Mesenchymal stem cell (in vitro differentiated cells and primary cell): ENCODE measurements around the gene TBC1D19.

Experiments
- DNase-seq: peaks from one replicate; pipeline ENCODE4 v3.0.0-alpha.2; 2013
- H2AFZ ChIP-seq: one replicate; pipeline ENCODE4 v1.6.1; 2013; ENCODE audit warnings: low read depth, mild to moderate bottlenecking, control low read depth, inconsistent platforms, low read length, moderate library complexity
- H2AK5ac ChIP-seq: 2 replicates; pipeline ENCODE4 v1.6.1; 2013; ENCODE audit warnings: low read length, moderate library complexity, mild to moderate bottlenecking, inconsistent platforms; ENCODE audit not compliant: severe bottlenecking
- H2BK120ac ChIP-seq: one replicate; pipeline ENCODE4 v1.6.1; 2013; ENCODE audit warnings: low read depth, mild to moderate bottlenecking, inconsistent platforms, low read length, moderate library complexity
- H2BK12ac ChIP-seq, 2 experiments: one replicate each; pipeline ENCODE4 v1.6.1; 2013; ENCODE audit warnings: inconsistent platforms in 2 of 2, low read length in 2 of 2, mild to moderate bottlenecking in 2 of 2, moderate library complexity in 2 of 2, control low read depth in 1 of 2
- H2BK15ac ChIP-seq: one replicate; pipeline ENCODE4 v1.6.1; 2013; ENCODE audit warnings: mild to moderate bottlenecking, low read depth, inconsistent platforms; ENCODE audit not compliant: poor library complexity, severe bottlenecking
- H2BK5ac ChIP-seq: 2 replicates; pipeline ENCODE4 v1.6.1; 2013; ENCODE audit warnings: low read depth, mild to moderate bottlenecking, low read length, control low read depth, inconsistent platforms; ENCODE audit not compliant: poor library complexity, severe bottlenecking
- H3K14ac ChIP-seq, 2 experiments: one replicate each; pipeline ENCODE4 v1.6.1; 2013; ENCODE audit warnings: inconsistent platforms in 2 of 2, low read length in 2 of 2, control low read depth in 1 of 2, mild to moderate bottlenecking in 1 of 2, moderate library complexity in 1 of 2
- H3K18ac ChIP-seq, 2 experiments: one replicate each; pipeline ENCODE4 v1.6.1; 2013; ENCODE audit warnings: inconsistent platforms in 2 of 2, low read length in 2 of 2, control low read depth in 1 of 2, low read depth in 1 of 2, mild to moderate bottlenecking in 1 of 2
- H3K23ac ChIP-seq, 2 experiments: one replicate each; pipeline ENCODE4 v1.6.1; 2013; ENCODE audit warnings: inconsistent platforms in 2 of 2, low read length in 2 of 2, mild to moderate bottlenecking in 2 of 2, moderate library complexity in 2 of 2, control low read depth in 1 of 2
- H3K27ac ChIP-seq: 2 replicates; pipeline ENCODE4 v1.5.1; 2013; ENCODE audit warnings: mild to moderate bottlenecking, moderate library complexity, low read length, control low read depth, inconsistent platforms; ENCODE audit not compliant: poor library complexity, severe bottlenecking
- H3K27me3 ChIP-seq, 2 experiments: 2 replicates each; pipeline versions ENCODE4 v1.6.1 to v1.7.0; 2013; ENCODE audit warnings: low read length in 2 of 2, mild to moderate bottlenecking in 2 of 2, moderate library complexity in 2 of 2, control low read depth in 1 of 2, inconsistent platforms in 1 of 2; ENCODE audit not compliant: control insufficient read depth in 1 of 2, insufficient read depth in 1 of 2
- H3K36me3 ChIP-seq, 2 experiments: 2 replicates each; pipeline versions ENCODE4 v1.6.1 to v1.7.0; 2013; ENCODE audit warnings: low read length in 2 of 2, control low read depth in 1 of 2, inconsistent platforms in 1 of 2, low read depth in 1 of 2, mild to moderate bottlenecking in 1 of 2; ENCODE audit not compliant: insufficient read depth in 2 of 2, control insufficient read depth in 1 of 2
- H3K4ac ChIP-seq, 2 experiments: one replicate each; pipeline ENCODE4 v1.6.1; 2013; ENCODE audit warnings: inconsistent platforms in 2 of 2, low read length in 2 of 2, mild to moderate bottlenecking in 2 of 2, moderate library complexity in 2 of 2, control low read depth in 1 of 2, low read depth in 1 of 2
- H3K4me1 ChIP-seq: 2 replicates; pipeline ENCODE4 v1.6.1; 2013; ENCODE audit warnings: low read depth, low read length, control low read depth; ENCODE audit not compliant: control insufficient read depth, insufficient read depth
- H3K4me2 ChIP-seq: 2 replicates; pipeline ENCODE4 v1.6.1; 2013; ENCODE audit warnings: low read length, mild to moderate bottlenecking, inconsistent platforms; ENCODE audit not compliant: poor library complexity, severe bottlenecking
- H3K4me3 ChIP-seq, 2 experiments: 2 replicates each; pipeline versions ENCODE4 v1.5.1 to v1.7.0; 2013; ENCODE audit warnings: low read length in 2 of 2, mild to moderate bottlenecking in 2 of 2, control low read depth in 1 of 2, low read depth in 1 of 2; ENCODE audit not compliant: insufficient read depth in 1 of 2
- H3K79me1 ChIP-seq: replicated peaks from 2 replicates; pipeline ENCODE4 v1.6.1; 2013; ENCODE audit warnings: mild to moderate bottlenecking, control low read depth, low read length, inconsistent platforms; ENCODE audit not compliant: poor library complexity, severe bottlenecking
- H3K9ac ChIP-seq: 2 replicates; pipeline ENCODE4 v1.7.0; 2013; ENCODE audit warnings: mild to moderate bottlenecking, low read length, moderate library complexity
- H3K9me3 ChIP-seq: 2 replicates; pipeline ENCODE4 v1.7.0; 2013; ENCODE audit warnings: mild to moderate bottlenecking, low read length; ENCODE audit not compliant: control insufficient read depth
- H4K8ac ChIP-seq: one replicate; pipeline ENCODE4 v1.6.1; 2013; ENCODE audit warnings: inconsistent platforms, mild to moderate bottlenecking, low read length, moderate library complexity
- H4K91ac ChIP-seq: one replicate; pipeline ENCODE4 v1.6.1; 2013; ENCODE audit warnings: mild to moderate bottlenecking, low read length, inconsistent platforms
- WGBS: methylation state at CpG from one replicate; pipeline ENCODE4 v1.1.7; 2013; ENCODE audit warnings: mixed read lengths; 5-methylcytosine and 5-hydroxymethylcytosine counted together

The TBC1D19 gene

DNA sequence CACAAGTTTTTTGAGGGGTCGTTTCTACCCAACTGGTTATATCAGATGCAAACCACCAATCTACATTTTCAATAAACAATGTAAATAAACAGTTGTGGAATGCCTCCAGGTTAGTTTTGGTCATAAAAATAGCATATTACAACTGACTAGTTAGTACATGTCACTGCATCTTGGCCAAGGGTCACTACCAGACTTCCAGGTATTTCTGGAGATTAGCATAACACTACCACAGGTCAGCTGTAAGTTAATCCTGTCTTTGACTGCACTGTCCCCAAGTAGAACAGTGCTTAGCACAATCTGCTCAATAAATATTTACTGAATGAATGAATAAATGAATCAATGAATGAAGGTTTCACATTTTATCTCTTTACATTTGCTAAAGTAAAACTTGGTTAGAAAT is 64.4 kb downstream of the TBC1D19 start:
- Histone ChIP-seq H2BK120ac (no peak overlapping the region), H3K4me2 (no peak overlapping the region), H3K4me1 (no peaks in the 10 kb centered on the region), H4K8ac (no peak overlapping the region), H2AK5ac (no peak overlapping the region), H3K4ac (no peak overlapping the region), H2AFZ (no peak overlapping the region), H3K36me3 (peaks cover 0 to 2% of the 10 kb centered on the region in 2 experiments), H3K27me3 (no peaks in the 10 kb centered on the region), H3K27ac (no peak overlapping the region), H3K79me1 (no peaks in the 10 kb centered on the region), H3K9me3 (no peaks in the 10 kb centered on the region), H4K91ac (no peak overlapping the region), H3K14ac (no peak overlapping the region), H3K18ac (no peak overlapping the region), H2BK12ac (no peak overlapping the region), H3K9ac (no peak overlapping the region), H3K4me3 (no peak overlapping the region), H2BK5ac (no peak overlapping the region), H3K23ac (no peak overlapping the region), H2BK15ac (no peak overlapping the region)
- DNase-seq = no peak
- no CpG with 5 or more reads among the region's 1 CpG for WGBS

DNA sequence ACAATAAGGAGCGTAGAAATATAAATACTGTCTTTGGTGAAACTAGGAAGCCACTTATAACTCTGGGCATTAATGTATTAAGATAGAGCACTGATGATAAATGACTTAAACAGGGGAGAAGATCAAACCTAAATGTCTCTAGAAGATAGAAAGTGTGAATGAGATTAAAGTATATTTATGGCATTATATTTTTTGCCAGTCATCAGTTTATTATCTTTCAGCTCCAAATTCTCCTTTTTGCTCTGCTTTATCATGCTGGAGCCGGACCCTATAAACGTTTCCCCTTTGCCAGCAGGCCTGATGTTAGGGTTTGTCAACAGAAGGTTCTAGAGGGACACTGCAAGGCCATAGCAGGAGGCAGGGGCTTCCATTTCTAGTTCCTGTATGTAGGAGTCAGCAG is 76.4 kb downstream of the TBC1D19 start:
- WGBS = 90% methylated on average over 2 of the region's 3 CpGs
- no peak overlapping the region for H3K9ac ChIP-seq
- no peaks in the 10 kb centered on the region for H3K27me3 ChIP-seq
- H2BK15ac ChIP-seq = no peak overlapping the region
- no peaks in the 10 kb centered on the region for H3K9me3 ChIP-seq
- peaks cover 11% of the 10 kb centered on the region for H3K79me1 ChIP-seq
- no peak overlapping the region for H3K27ac ChIP-seq
- H3K36me3 ChIP-seq = peaks cover 17 to 45% of the 10 kb centered on the region in 2 experiments
- H4K8ac ChIP-seq = no peak overlapping the region
- no peak overlapping the region for H2AK5ac ChIP-seq
- H2BK5ac ChIP-seq = no peak overlapping the region
- no peak overlapping the region for H4K91ac ChIP-seq
- H2AFZ ChIP-seq = no peak overlapping the region
- H3K14ac ChIP-seq = no peak overlapping the region
- no peak for DNase-seq
- no peak overlapping the region for H3K4me3 ChIP-seq
- H3K18ac ChIP-seq = peak overlapping the region in 1 of 2 experiments; percentile 62
- H3K4me1 ChIP-seq = no peaks in the 10 kb centered on the region
- H3K4me2 ChIP-seq = no peak overlapping the region
- H2BK12ac ChIP-seq = no peak overlapping the region
- H3K4ac ChIP-seq = no peak overlapping the region
- H3K23ac ChIP-seq = no peak overlapping the region
- no peak overlapping the region for H2BK120ac ChIP-seq

- no peak overlapping the region for H3K4me2 ChIP-seq
- H4K8ac ChIP-seq = no peak overlapping the region
- no peak overlapping the region for H3K4ac ChIP-seq
- H2BK5ac ChIP-seq = no peak overlapping the region
- DNase-seq = no peak
- no peak overlapping the region for H3K23ac ChIP-seq
- H3K4me1 ChIP-seq = no peaks in the 10 kb centered on the region
- H2AFZ ChIP-seq = no peak overlapping the region
- H3K14ac ChIP-seq = no peak overlapping the region
- peaks cover 10% of the 10 kb centered on the region for H3K79me1 ChIP-seq
- H2BK12ac ChIP-seq = no peak overlapping the region
- H3K9ac ChIP-seq = no peak overlapping the region
- peaks cover 8 to 60% of the 10 kb centered on the region in 2 experiments for H3K36me3 ChIP-seq
- no peaks in the 10 kb centered on the region for H3K27me3 ChIP-seq
- no peak overlapping the region for H3K18ac ChIP-seq
- H2BK120ac ChIP-seq = no peak overlapping the region
- no peaks in the 10 kb centered on the region for H3K9me3 ChIP-seq
- no peak overlapping the region for H2AK5ac ChIP-seq
- no peak overlapping the region for H3K27ac ChIP-seq
- H3K4me3 ChIP-seq = no peak overlapping the region
- no peak overlapping the region for H2BK15ac ChIP-seq
- H4K91ac ChIP-seq = no peak overlapping the region
These were observed 80.0 kb downstream of the TBC1D19 start for GRCh38 chr4:26663888-26664287.

- Histone ChIP-seq H3K23ac (no peak overlapping the region), H2AK5ac (no peak overlapping the region), H4K8ac (no peak overlapping the region), H2BK120ac (no peak overlapping the region), H4K91ac (no peak overlapping the region), H2AFZ (no peak overlapping the region), H3K4me1 (no peaks in the 10 kb centered on the region), H3K27ac (no peak overlapping the region), H3K36me3 (peaks cover 0 to 29% of the 10 kb centered on the region in 2 experiments), H3K4me3 (no peak overlapping the region), H3K9ac (no peak overlapping the region), H2BK12ac (no peak overlapping the region), H3K4ac (no peak overlapping the region), H2BK15ac (no peak overlapping the region), H3K18ac (no peak overlapping the region), H3K9me3 (no peaks in the 10 kb centered on the region), H2BK5ac (no peak overlapping the region), H3K14ac (no peak overlapping the region), H3K27me3 (no peaks in the 10 kb centered on the region), H3K79me1 (no peaks in the 10 kb centered on the region), H3K4me2 (no peak overlapping the region)
- WGBS = no CpG with 5 or more reads among the region's 2 CpGs
- DNase-seq = no peak
These were observed 87.1 kb downstream of the TBC1D19 start for GRCh38 chr4:26670903-26671537.
